Gastrocnemius medialis (tissue), 4 donors: Measurements from ENCODE around the gene PLG.

ENCODE experiments used
- CTCF ChIP-seq, 5 experiments: fragments of 450-650 bp in 3 of 5; fragments of 200-600 bp in 2 of 5; sonication (generic) in 2 of 5; IDR thresholded peaks in 4 of 5; conservative IDR thresholded peaks in 1 of 5; 1 replicate in 4 of 5; 2 replicates in 1 of 5; pipeline ENCODE4 v1.5.1; 2016 to 2019; ENCODE audit warnings: antibody characterized with exemption in 5 of 5, mild to moderate bottlenecking in 3 of 5, moderate library complexity in 3 of 5
- POLR2A ChIP-seq, 2 donors: fragments of 450-650 bp; IDR thresholded peaks; one replicate each; pipeline ENCODE4 v1.6.1; 2017; ENCODE audit warnings: antibody characterized with exemption in 2 of 2, mild to moderate bottlenecking in 2 of 2, moderate library complexity in 2 of 2

- TF ChIP-seq POLR2A (IDR thresholded peaks at IDR 0.05): no peak
- TF ChIP-seq CTCF (IDR thresholded peaks at IDR 0.05 in 4 of 5, conservative IDR thresholded peaks at IDR 0.05 in 1 of 5): no peak
Observed at GRCh38 chr6:160714731-160715316, 12.8 kb downstream of the PLG start.
